ENCODE data around the gene AGFG1. TPM values are rescaled to one million over a fixed set of nuclear protein-coding genes. Genes with fewer than 3 reads are reported as not detected.

Gene AGFG1
- total RNA-seq, 1 experiment from 2014 or later = 109 TPM

- no peak overlapping the region for H4K91ac ChIP-seq (ENCODE audit: insufficient read length, low read depth, low read length)
- no peak overlapping the region for H4K8ac ChIP-seq (replicated peaks; ENCODE audit: insufficient read length, low read depth, low read length)
- no peak overlapping the region for H2BK20ac ChIP-seq (ENCODE audit: low read depth, low read length, poor library complexity, severe bottlenecking)
- no peak overlapping the region for H2BK15ac ChIP-seq (ENCODE audit: low read depth, low read length)
- no peak overlapping the region for H3K23ac ChIP-seq (ENCODE audit: insufficient read length, low read depth, low read length)
- no peak overlapping the region for H2BK5ac ChIP-seq (ENCODE audit: insufficient read length, low read length)
- no peak overlapping the region for H3K14ac ChIP-seq (ENCODE audit: insufficient read depth, low read length)
- no peak overlapping the region for H3K27ac Mint-ChIP-seq
- WGBS (ENCODE audit: extremely low coverage, insufficient read length, low lambda C conversion rate) = no CpG with 5 or more reads among the region's 3 CpGs
- H3K4ac ChIP-seq (ENCODE audit: low read depth, low read length) = no peak overlapping the region
- H3K4me1 Mint-ChIP-seq = peaks cover 12 to 15% of the 10 kb centered on the region in 2 experiments
- no peaks in the 10 kb centered on the region for H3K23me2 ChIP-seq (ENCODE audit: insufficient read length, low read depth, low read length, poor library complexity, severe bottlenecking)
- no peaks in the 10 kb centered on the region; the same call in 1 of the 2 replicates for H3K27me3 Mint-ChIP-seq (ENCODE audit: low read depth)
- no peak overlapping the region for H3K27ac ChIP-seq (ENCODE audit: insufficient read length, low read depth, low read length)
- no peaks in the 10 kb centered on the region; a peak in 1 of 5 replicates for H3K9me3 Mint-ChIP-seq
- H3K79me1 ChIP-seq (ENCODE audit: insufficient read depth, low read depth, low read length, poor library complexity, severe bottlenecking) = no peaks in the 10 kb centered on the region
- no peak overlapping the region for H3T11ph ChIP-seq (ENCODE audit: low read length)
- no peaks in the 10 kb centered on the region for H4K20me1 ChIP-seq (ENCODE audit: control insufficient read depth, insufficient read depth, insufficient read length)
- H3K18ac ChIP-seq (ENCODE audit: insufficient read length, low read depth, low read length) = no peak overlapping the region
- H3K4me1 ChIP-seq (ENCODE audit: insufficient read depth, low read length) = no peaks in the 10 kb centered on the region; the same call in 1 of the 2 replicates
- H2AK5ac ChIP-seq (ENCODE audit: insufficient read length, low read length) = no peak overlapping the region
- H2BK120ac ChIP-seq (ENCODE audit: low read depth, low read length, poor library complexity, severe bottlenecking) = no peak overlapping the region
- no peak overlapping the region for H2BK12ac ChIP-seq (ENCODE audit: insufficient read length, low read depth, low read length)
- H3K9me3 ChIP-seq (ENCODE audit: control insufficient read depth, low read depth, low read length) = no peaks in the 10 kb centered on the region
- no peak overlapping the region for H4K5ac ChIP-seq (ENCODE audit: insufficient read length, low read depth, low read length)
- no peak overlapping the region for H3K9ac ChIP-seq (ENCODE audit: extremely low read depth, insufficient read length, low read length)
- no peak for TF ChIP-seq CTCF (conservative IDR thresholded peaks at IDR 0.05)
- no peak overlapping the region for H3K4me2 ChIP-seq (ENCODE audit: insufficient read depth, insufficient read length, low read length)
- no peak overlapping the region for H3K4me3 Mint-ChIP-seq
- H3K56ac ChIP-seq (ENCODE audit: insufficient read length, low read depth, low read length) = no peak overlapping the region
- no peaks in the 10 kb centered on the region for H3K27me3 ChIP-seq (ENCODE audit: insufficient read depth, low read length)
- DNase-seq = no peak
- H3K36me3 Mint-ChIP-seq (ENCODE audit: insufficient read depth in 1 of 3, low read depth in 3 of 3) = no peaks in the 10 kb centered on the region
- no peak overlapping the region for H2AFZ ChIP-seq (ENCODE audit: low read length)
- no peaks in the 10 kb centered on the region for H3K79me2 ChIP-seq (ENCODE audit: insufficient read depth, low read length)
Measured at GRCh38 chr2:227464361-227464760, 7.6 kb upstream of the AGFG1 start.

Data from H9 (cell line).